ENCODE results near the gene EXOC4. TPM values are rescaled to one million over a fixed set of nuclear protein-coding genes. Genes with fewer than 3 reads are reported as not detected.

EXOC4 gene
- total and polyA plus RNA-seq, 7 experiments from 2014 or later, result 44.1 to 106 (median 74.2) TPM

GRCh38 chr7:133248901-133249300 lies 4.0 kb upstream of the EXOC4 start:
- Mint-ChIP-seq H3K36me3 (peaks cover 0 to under 1% (median 0%) of the 10 kb centered on the region in 5 donors), H3K9me3 (peaks cover 0 to 5% (median 0%) of the 10 kb centered on the region in 11 donors), H3K4me1 (peaks cover 0 to 10% (median 7%) of the 10 kb centered on the region in 7 donors), H3K27me3 (peaks cover 0 to 9% (median 0%) of the 10 kb centered on the region in 5 donors), H3K27ac (no peak overlapping the region), H3K4me3 (no peak overlapping the region)
- POLR2A ChIA-PET, result no interaction called here
- H3K4me1 ChIP-seq (ENCODE audit: control insufficient read depth in 2 of 2, insufficient read depth in 2 of 2, low read length in 2 of 2), result peaks cover 4 to 6% of the 10 kb centered on the region in 2 donors
- DNase-seq (no peak), ATAC-seq (no peak)
- intact Hi-C loops (cut with micrococcal nuclease), result no loop called here
- CTCF ChIA-PET, result no interaction called here
- H3K36me3 ChIP-seq (ENCODE audit: control insufficient read depth in 2 of 3, insufficient read depth in 3 of 3, low read length in 3 of 3), result peaks cover 0 to 5% (median 0%) of the 10 kb centered on the region in 3 experiments
- H3K4me3 ChIP-seq (ENCODE audit: low read length), result no peak overlapping the region
- H3K9me3 ChIP-seq (ENCODE audit: control insufficient read depth in 2 of 3, low read length in 3 of 3), result no peaks in the 10 kb centered on the region
- H3K27ac ChIP-seq (ENCODE audit: low read depth, low read length), result no peak overlapping the region
- H3K27me3 ChIP-seq (ENCODE audit: control insufficient read depth in 2 of 2, insufficient read depth in 2 of 2, low read length in 2 of 2), result no peaks in the 10 kb centered on the region

- CTCF ChIA-PET, result interaction anchor here (1.0 to 1.1 kb wide), 2 partner anchors 22 to 1077 kb away, joined by 3 read pairs; no protein-coding TSS in a partner anchor
- intact Hi-C loops (cut with micrococcal nuclease), result loop anchor here (1.0 to 10.0 kb wide), 9 partner anchors 170 to 1960 kb away; partner anchors contain the start of genes AKR1B1 (in 2 of the 2), BPGM (in 2 of the 2), CHCHD3 (in 2 of the 2) and LRGUK (in 1 of the 2)
- H3K4me3 Mint-ChIP-seq, result peak overlapping the region; percentile 85 to 99 (median 96)
- POLR2A ChIA-PET, result interaction anchor here (0.6 to 0.8 kb wide), 3 partner anchors 376 to 1387 kb away, joined by 3 to 6 read pairs (median 3); no protein-coding TSS in a partner anchor
- no peak for ATAC-seq
- no peak overlapping the region for H3K27ac ChIP-seq (ENCODE audit: low read depth, low read length)
- peaks cover 0 to 15% (median 10%) of the 10 kb centered on the region in 5 donors for H3K36me3 Mint-ChIP-seq
- H3K27ac Mint-ChIP-seq, result peak overlapping the region; percentile 94 to 98 (median 96)
- no peak for DNase-seq
- H3K27me3 ChIP-seq (ENCODE audit: control insufficient read depth in 2 of 2, insufficient read depth in 2 of 2, low read length in 2 of 2), result no peaks in the 10 kb centered on the region
- peaks cover 19 to 40% (median 34%) of the 10 kb centered on the region in 7 donors for H3K4me1 Mint-ChIP-seq
- peaks cover 0 to 9% (median 0%) of the 10 kb centered on the region in 5 donors for H3K27me3 Mint-ChIP-seq
- H3K9me3 Mint-ChIP-seq, result peaks cover 0 to 5% (median 0%) of the 10 kb centered on the region in 11 donors
- H3K9me3 ChIP-seq (ENCODE audit: control insufficient read depth in 2 of 3, low read length in 3 of 3), result no peaks in the 10 kb centered on the region
- peak overlapping the region; percentile 87 for H3K4me3 ChIP-seq (ENCODE audit: low read length)
- H3K36me3 ChIP-seq (ENCODE audit: control insufficient read depth in 2 of 3, insufficient read depth in 3 of 3, low read length in 3 of 3), result peaks cover 0 to 5% (median 0%) of the 10 kb centered on the region in 3 experiments
- H3K4me1 ChIP-seq (ENCODE audit: control insufficient read depth in 2 of 2, insufficient read depth in 2 of 2, low read length in 2 of 2), result peaks cover 4 to 7% of the 10 kb centered on the region in 2 donors
These were observed 396 bp upstream of the EXOC4 start for GRCh38 chr7:133252506-133252857.

- H3K9me3 Mint-ChIP-seq, result peaks cover 0 to 5% (median 0%) of the 10 kb centered on the region in 11 donors
- H3K36me3 ChIP-seq (ENCODE audit: control insufficient read depth in 2 of 3, insufficient read depth in 3 of 3, low read length in 3 of 3), result peaks cover 0 to 5% (median 0%) of the 10 kb centered on the region in 3 experiments
- H3K4me1 Mint-ChIP-seq, result peaks cover 25 to 50% (median 45%) of the 10 kb centered on the region in 7 donors
- intact Hi-C loops (cut with micrococcal nuclease), result loop anchor here (1.0 to 10.0 kb wide), 9 partner anchors 481 to 1959 kb away; partner anchors contain the start of genes AKR1B1 (in 2 of the 2), BPGM (in 2 of the 2), LRGUK (in 1 of the 2) and WDR91 (in 1 of the 2)
- H3K4me3 Mint-ChIP-seq, result peak overlapping the region; percentile 85 to 99 (median 96)
- ChIA-PET CTCF (no interaction called here), POLR2A (no interaction called here)
- peak overlapping the region; percentile 93 for H3K27ac ChIP-seq (ENCODE audit: low read depth, low read length)
- H3K27ac Mint-ChIP-seq, result peak overlapping the region; percentile 94 to 98 (median 96)
- peaks cover 0 to 17% (median 10%) of the 10 kb centered on the region in 5 donors for H3K36me3 Mint-ChIP-seq
- no peak for ATAC-seq
- H3K27me3 Mint-ChIP-seq, result peaks cover 0 to 8% (median 0%) of the 10 kb centered on the region in 5 donors
- no peaks in the 10 kb centered on the region for H3K27me3 ChIP-seq (ENCODE audit: control insufficient read depth in 2 of 2, insufficient read depth in 2 of 2, low read length in 2 of 2)
- DNase-seq, result peak in 4 of 9 donors; percentile 3 to 23 (median 12)
- H3K4me3 ChIP-seq (ENCODE audit: low read length), result peak overlapping the region; percentile 87
- no peaks in the 10 kb centered on the region for H3K9me3 ChIP-seq (ENCODE audit: control insufficient read depth in 2 of 3, low read length in 3 of 3)
- peaks cover 4 to 7% of the 10 kb centered on the region in 2 donors for H3K4me1 ChIP-seq (ENCODE audit: control insufficient read depth in 2 of 2, insufficient read depth in 2 of 2, low read length in 2 of 2)
These were observed 619 bp downstream of the EXOC4 start for GRCh38 chr7:133253519-133253875.

GRCh38 chr7:133255486-133255885 lies 2.6 kb downstream of the EXOC4 start:
- no peak overlapping the region for H3K27ac Mint-ChIP-seq
- no peak for ATAC-seq
- peaks cover 25 to 60% (median 46%) of the 10 kb centered on the region in 7 donors for H3K4me1 Mint-ChIP-seq
- Histone ChIP-seq H3K9me3 (ENCODE audit: control insufficient read depth in 2 of 3, low read length in 3 of 3) (no peaks in the 10 kb centered on the region), H3K27me3 (ENCODE audit: control insufficient read depth in 2 of 2, insufficient read depth in 2 of 2, low read length in 2 of 2) (no peaks in the 10 kb centered on the region), H3K4me3 (ENCODE audit: low read length) (no peak overlapping the region), H3K27ac (ENCODE audit: low read depth, low read length) (no peak overlapping the region), H3K36me3 (ENCODE audit: control insufficient read depth in 2 of 3, insufficient read depth in 3 of 3, low read length in 3 of 3) (peaks cover 0 to 5% (median 0%) of the 10 kb centered on the region in 3 experiments), H3K4me1 (ENCODE audit: control insufficient read depth in 2 of 2, insufficient read depth in 2 of 2, low read length in 2 of 2) (peaks cover 4 to 7% of the 10 kb centered on the region in 2 donors)
- ChIA-PET POLR2A (interaction anchor here (0.7 kb wide), 1 partner anchor 141 kb away, joined by 3 read pairs; no protein-coding TSS in a partner anchor), CTCF (no interaction called here)
- peak overlapping the region in 4 of 10 donors; percentile 16 to 96 (median 64) for H3K4me3 Mint-ChIP-seq
- intact Hi-C loops (cut with micrococcal nuclease), result loop anchor here in 1 of 2 donors (5.0 to 10.0 kb wide), 3 partner anchors 601 to 1732 kb away; partner anchors contain the start of genes AGBL3 and AKR1B1
- peaks cover 0 to 18% (median 10%) of the 10 kb centered on the region in 5 donors for H3K36me3 Mint-ChIP-seq
- no peak for DNase-seq
- no peaks in the 10 kb centered on the region for H3K9me3 Mint-ChIP-seq
- H3K27me3 Mint-ChIP-seq, result no peaks in the 10 kb centered on the region

- no peak overlapping the region for H3K4me3 ChIP-seq (ENCODE audit: low read length)
- peaks cover 0 to 2% (median 0%) of the 10 kb centered on the region in 3 experiments for H3K36me3 ChIP-seq (ENCODE audit: control insufficient read depth in 2 of 3, insufficient read depth in 3 of 3, low read length in 3 of 3)
- H3K27me3 ChIP-seq (ENCODE audit: control insufficient read depth in 2 of 2, insufficient read depth in 2 of 2, low read length in 2 of 2), result no peaks in the 10 kb centered on the region
- peaks cover 4 to 7% of the 10 kb centered on the region in 2 donors for H3K4me1 ChIP-seq (ENCODE audit: control insufficient read depth in 2 of 2, insufficient read depth in 2 of 2, low read length in 2 of 2)
- no peak for DNase-seq
- Mint-ChIP-seq H3K27ac (no peak overlapping the region), H3K9me3 (peaks cover 0 to 6% (median 0%) of the 10 kb centered on the region in 11 donors), H3K4me3 (no peak overlapping the region), H3K36me3 (peaks cover 0 to 40% (median 25%) of the 10 kb centered on the region in 5 donors), H3K4me1 (peaks cover 30 to 76% (median 60%) of the 10 kb centered on the region in 7 donors), H3K27me3 (no peaks in the 10 kb centered on the region)
- H3K27ac ChIP-seq (ENCODE audit: low read depth, low read length), result no peak overlapping the region
- intact Hi-C loops (cut with micrococcal nuclease), result loop anchor here in 1 of 2 donors (5.0 to 10.0 kb wide), 3 partner anchors 603 to 1729 kb away; partner anchors contain the start of genes AGBL3 and AKR1B1
- CTCF ChIA-PET, result no interaction called here
- no peaks in the 10 kb centered on the region for H3K9me3 ChIP-seq (ENCODE audit: control insufficient read depth in 2 of 3, low read length in 3 of 3)
- POLR2A ChIA-PET, result no interaction called here
- no peak for ATAC-seq
These were observed 5.3 kb downstream of the EXOC4 start for GRCh38 chr7:133258174-133258573.

GRCh38 chr7:133265821-133266220 lies 12.9 kb downstream of the EXOC4 start:
- DNase-seq, result no peak
- POLR2A ChIA-PET, result no interaction called here
- intact Hi-C loops (cut with micrococcal nuclease), result no loop called here
- Mint-ChIP-seq H3K4me3 (no peak overlapping the region), H3K27me3 (no peaks in the 10 kb centered on the region), H3K36me3 (peaks cover 0 to 65% (median 38%) of the 10 kb centered on the region in 5 donors), H3K9me3 (peaks cover 0 to 6% (median 0%) of the 10 kb centered on the region in 11 donors), H3K4me1 (peaks cover 6 to 67% (median 55%) of the 10 kb centered on the region in 7 donors), H3K27ac (no peak overlapping the region)
- Histone ChIP-seq H3K4me3 (ENCODE audit: low read length) (no peak overlapping the region), H3K9me3 (ENCODE audit: control insufficient read depth in 2 of 3, low read length in 3 of 3) (no peaks in the 10 kb centered on the region), H3K36me3 (ENCODE audit: control insufficient read depth in 2 of 3, insufficient read depth in 3 of 3, low read length in 3 of 3) (no peaks in the 10 kb centered on the region), H3K27me3 (ENCODE audit: control insufficient read depth in 2 of 2, insufficient read depth in 2 of 2, low read length in 2 of 2) (no peaks in the 10 kb centered on the region), H3K27ac (ENCODE audit: low read depth, low read length) (no peak overlapping the region), H3K4me1 (ENCODE audit: control insufficient read depth in 2 of 2, insufficient read depth in 2 of 2, low read length in 2 of 2) (no peaks in the 10 kb centered on the region)
- CTCF ChIA-PET, result no interaction called here
- ATAC-seq, result no peak

All from naive thymus-derived CD4-positive, alpha-beta T cell (primary cell).